ENCODE results near the gene COX4I1. TPM values are rescaled to one million over a fixed set of nuclear protein-coding genes. Genes with fewer than 3 reads are reported as not detected.
A peak's percentile ranks its signal among the peaks of the same experiment; 100 is the strongest.

COX4I1 gene
- total and polyA plus RNA-seq, 2 donors from 2014 or later = 439 to 1,996 TPM

GRCh38 chr16:85826686-85827247 lies 27.3 kb downstream of the COX4I1 start:
- H3K4me1 ChIP-seq (ENCODE audit: control insufficient read depth in 2 of 3, insufficient read depth in 2 of 3, low read depth in 1 of 3, low read length in 3 of 3) = no peaks in the 10 kb centered on the region
- TF ChIP-seq CTCF (IDR thresholded peaks at IDR 0.05; ENCODE audit: borderline replicate concordance, extremely low read depth, insufficient read depth) = no peak
- no peak overlapping the region for H3K4me3 ChIP-seq (ENCODE audit: low read length in 3 of 3)
- FAIRE-seq (no peak), DNase-seq (peak in 1 of 5 donors; percentile 30)
- no peak overlapping the region for H3K27ac ChIP-seq (ENCODE audit: low read depth in 2 of 2, low read length in 2 of 2)
- intact Hi-C loops (cut with DNase I) = loop anchor here (10.0 kb wide), 1 partner anchor 188 kb away; no protein-coding TSS in a partner anchor
- no peak overlapping the region for H3K9ac ChIP-seq (ENCODE audit: low read length in 3 of 3)
- H3K36me3 ChIP-seq (ENCODE audit: control insufficient read depth in 2 of 3, insufficient read depth in 3 of 3, low read length in 3 of 3) = no peaks in the 10 kb centered on the region
- H3K27me3 ChIP-seq (ENCODE audit: control insufficient read depth, insufficient read depth, low read length) = no peaks in the 10 kb centered on the region
- peaks cover 0 to 2% (median 0%) of the 10 kb centered on the region in 3 donors for H3K9me3 ChIP-seq (ENCODE audit: control insufficient read depth in 2 of 3, insufficient read depth in 1 of 3, low read length in 3 of 3)

- TF ChIP-seq CTCF (IDR thresholded peaks at IDR 0.05; ENCODE audit: borderline replicate concordance, extremely low read depth, insufficient read depth) = no peak
- Histone ChIP-seq H3K27me3 (ENCODE audit: control insufficient read depth, insufficient read depth, low read length) (peaks cover 2% of the 10 kb centered on the region), H3K27ac (ENCODE audit: low read depth in 2 of 2, low read length in 2 of 2) (no peak overlapping the region), H3K4me3 (ENCODE audit: low read length in 3 of 3) (no peak overlapping the region), H3K9ac (ENCODE audit: low read length in 3 of 3) (no peak overlapping the region), H3K9me3 (ENCODE audit: control insufficient read depth in 2 of 3, insufficient read depth in 1 of 3, low read length in 3 of 3) (peaks cover 0 to 2% (median 0%) of the 10 kb centered on the region in 3 donors), H3K4me1 (ENCODE audit: control insufficient read depth in 2 of 3, insufficient read depth in 2 of 3, low read depth in 1 of 3, low read length in 3 of 3) (no peaks in the 10 kb centered on the region), H3K36me3 (ENCODE audit: control insufficient read depth in 2 of 3, insufficient read depth in 3 of 3, low read length in 3 of 3) (no peaks in the 10 kb centered on the region)
- intact Hi-C loops (cut with DNase I) = loop anchor here (10.0 kb wide), 1 partner anchor 187 kb away; no protein-coding TSS in a partner anchor
- DNase-seq (peak in 1 of 5 donors; percentile 54), FAIRE-seq (no peak)
These were observed 28.7 kb downstream of the COX4I1 start for GRCh38 chr16:85828166-85828565.

GRCh38 chr16:85829171-85829719 lies 29.8 kb downstream of the COX4I1 start:
- Histone ChIP-seq H3K27ac (ENCODE audit: low read depth in 2 of 2, low read length in 2 of 2) (no peak overlapping the region), H3K9me3 (ENCODE audit: control insufficient read depth in 2 of 3, insufficient read depth in 1 of 3, low read length in 3 of 3) (no peaks in the 10 kb centered on the region), H3K4me1 (ENCODE audit: control insufficient read depth in 2 of 3, insufficient read depth in 2 of 3, low read depth in 1 of 3, low read length in 3 of 3) (no peaks in the 10 kb centered on the region), H3K9ac (ENCODE audit: low read length in 3 of 3) (no peak overlapping the region), H3K27me3 (ENCODE audit: control insufficient read depth, insufficient read depth, low read length) (peaks cover 3% of the 10 kb centered on the region), H3K4me3 (ENCODE audit: low read length in 3 of 3) (no peak overlapping the region), H3K36me3 (ENCODE audit: control insufficient read depth in 2 of 3, insufficient read depth in 3 of 3, low read length in 3 of 3) (no peaks in the 10 kb centered on the region)
- intact Hi-C loops (cut with DNase I) = loop anchor here (10.0 kb wide), 1 partner anchor 186 kb away; no protein-coding TSS in a partner anchor
- DNase-seq = peak in 1 of 5 donors; percentile 54
- TF ChIP-seq CTCF (IDR thresholded peaks at IDR 0.05; ENCODE audit: borderline replicate concordance, extremely low read depth, insufficient read depth) = no peak
- no peak for FAIRE-seq
